ENCODE data around the gene ARSA. TPM values are rescaled to one million over a fixed set of nuclear protein-coding genes. Genes with fewer than 3 reads are reported as not detected.

ARSA gene
- total and polyA plus RNA-seq, 2 donors (not counting 3 experiments of a cell fraction or from before 2014, with no cell fraction given), result 22.3 to 33.6 TPM

GRCh38 chr22:50585781-50586180, 42.2 kb downstream of the ARSA start:
- BruUV-seq (replicated peaks), result no TSS peak
- ChIA-PET POLR2A (no interaction called here), CTCF (no interaction called here)
- H3K9ac ChIP-seq (replicated peaks; ENCODE audit: extremely low read depth, insufficient read depth, low read length), result no peak overlapping the region
- peaks cover 13% of the 10 kb centered on the region for H3K4me1 ChIP-seq (ENCODE audit: control insufficient read depth, extremely low read depth, insufficient read depth, low read length)
- dilution Hi-C loops (cut with MboI; ENCODE audit: extremely low pct_ligation_motif_present, low sequenced_read_pairs), result no loop called here
- no peak overlapping the region for H3K4me2 ChIP-seq (ENCODE audit: insufficient read depth, low read length)
- no peak overlapping the region for H2AFZ ChIP-seq (ENCODE audit: low read depth, low read length)
- no peak overlapping the region for H3K27ac ChIP-seq (ENCODE audit: insufficient read depth, low read depth, low read length)
- H3K9me1 ChIP-seq (replicated peaks; ENCODE audit: control insufficient read depth, extremely low read depth, insufficient read depth, low read length), result no peaks in the 10 kb centered on the region
- TF ChIP-seq POLR2A (IDR thresholded peaks at IDR 0.05; ENCODE audit: low read depth, low read length) (no peak), FOS (IDR thresholded peaks at IDR 0.05; ENCODE audit: borderline replicate concordance, insufficient read depth, low read length) (no peak), POLR2AphosphoS5 (IDR thresholded peaks at IDR 0.05; ENCODE audit: insufficient read depth, low read depth, low read length) (no peak)
- H3K9me3 ChIP-seq (replicated peaks; ENCODE audit: control insufficient read depth, insufficient read depth, low read length), result no peaks in the 10 kb centered on the region
- DNase-seq (ENCODE audit: low read depth, low spot score) (no peak), FAIRE-seq (no peak)
- H3K4me3 ChIP-seq (replicated peaks in 1 of 3; ENCODE audit: insufficient read depth in 1 of 3, low read depth in 1 of 3, low read length in 3 of 3), result no peak overlapping the region
- peaks cover 7 to 9% of the 10 kb centered on the region in 2 experiments for H3K27me3 ChIP-seq (ENCODE audit: control insufficient read depth in 2 of 2, insufficient read depth in 2 of 2, low read length in 2 of 2)
- intact Hi-C loops (cut with micrococcal nuclease), result no loop called here
- H3K36me3 ChIP-seq (ENCODE audit: control insufficient read depth in 2 of 2, extremely low read depth in 1 of 2, insufficient read depth in 2 of 2, low read length in 2 of 2), result no peaks in the 10 kb centered on the region
- H3K79me2 ChIP-seq (ENCODE audit: control insufficient read depth, insufficient read depth, low read length), result peaks cover 8% of the 10 kb centered on the region
- H4K20me1 ChIP-seq (replicated peaks; ENCODE audit: control insufficient read depth, extremely low read depth, insufficient read depth, low read length), result no peaks in the 10 kb centered on the region

- peaks cover 0 to 3% of the 10 kb centered on the region in 2 experiments for H3K36me3 ChIP-seq (ENCODE audit: control insufficient read depth in 2 of 2, extremely low read depth in 1 of 2, insufficient read depth in 2 of 2, low read length in 2 of 2)
- no TSS peak for BruUV-seq (replicated peaks)
- DNase-seq (ENCODE audit: low read depth, low spot score) (no peak), FAIRE-seq (no peak)
- intact Hi-C loops (cut with micrococcal nuclease), result no loop called here
- no peak overlapping the region for H2AFZ ChIP-seq (ENCODE audit: low read depth, low read length)
- no peak for TF ChIP-seq MAX (IDR thresholded peaks at IDR 0.05; ENCODE audit: insufficient read depth, insufficient read length)
- no peak for TF ChIP-seq FOS (IDR thresholded peaks at IDR 0.05; ENCODE audit: borderline replicate concordance, insufficient read depth, low read length)
- no peak for TF ChIP-seq POLR2AphosphoS5 (IDR thresholded peaks at IDR 0.05; ENCODE audit: insufficient read depth, low read depth, low read length)
- no peak for TF ChIP-seq GATA2 (IDR thresholded peaks at IDR 0.05; ENCODE audit: insufficient read depth, insufficient read length, low read depth, low read length)
- TF ChIP-seq MYC (IDR thresholded peaks at IDR 0.05; ENCODE audit: low read depth, low read length), result no peak
- TF ChIP-seq EZH2 (IDR thresholded peaks at IDR 0.05; ENCODE audit: borderline replicate concordance, low read depth, low read length, severe bottlenecking), result no peak
- no peak for TF ChIP-seq JUN (IDR thresholded peaks at IDR 0.05; ENCODE audit: borderline replicate concordance, insufficient read depth, insufficient read length, low read depth)
- TF ChIP-seq POLR2A (IDR thresholded peaks at IDR 0.05; ENCODE audit: low read depth, low read length), result no peak
- TF ChIP-seq CTCF (IDR thresholded peaks at IDR 0.05; ENCODE audit: extremely low read depth in 1 of 2, insufficient read depth in 1 of 2, low read depth in 1 of 2, low read length in 2 of 2), result no peak
- H3K27me3 ChIP-seq (ENCODE audit: control insufficient read depth in 2 of 2, insufficient read depth in 2 of 2, low read length in 2 of 2), result peaks cover 5 to 6% of the 10 kb centered on the region in 2 experiments
- peaks cover 13% of the 10 kb centered on the region for H3K4me1 ChIP-seq (ENCODE audit: control insufficient read depth, extremely low read depth, insufficient read depth, low read length)
- H4K20me1 ChIP-seq (replicated peaks; ENCODE audit: control insufficient read depth, extremely low read depth, insufficient read depth, low read length), result no peaks in the 10 kb centered on the region
- no peak overlapping the region for H3K9ac ChIP-seq (replicated peaks; ENCODE audit: extremely low read depth, insufficient read depth, low read length)
- H3K4me2 ChIP-seq (ENCODE audit: insufficient read depth, low read length), result no peak overlapping the region
- H3K9me3 ChIP-seq (replicated peaks; ENCODE audit: control insufficient read depth, insufficient read depth, low read length), result no peaks in the 10 kb centered on the region
- dilution Hi-C loops (cut with MboI; ENCODE audit: extremely low pct_ligation_motif_present, low sequenced_read_pairs), result no loop called here
- H3K9me1 ChIP-seq (replicated peaks; ENCODE audit: control insufficient read depth, extremely low read depth, insufficient read depth, low read length), result no peaks in the 10 kb centered on the region
- no peak overlapping the region for H3K27ac ChIP-seq (ENCODE audit: insufficient read depth, low read depth, low read length)
- no peak overlapping the region for H3K4me3 ChIP-seq (replicated peaks in 1 of 3; ENCODE audit: insufficient read depth in 1 of 3, low read depth in 1 of 3, low read length in 3 of 3)
- ChIA-PET CTCF (no interaction called here), POLR2A (no interaction called here)
- peaks cover 8% of the 10 kb centered on the region for H3K79me2 ChIP-seq (ENCODE audit: control insufficient read depth, insufficient read depth, low read length)
Observed at GRCh38 chr22:50585238-50585637, 42.7 kb downstream of the ARSA start.
